NCI-H187 treated with DMSO at 0.1 percent for 48 hours (cell line): ENCODE measurements around the gene FAM118A.
"Not testable (repeated sequence)": the region's sequence is repeated elsewhere in the genome, so short reads cannot be mapped to it uniquely, and the experiment has no call there.

ENCODE experiments used
- DNase-seq: peaks from one replicate; lab custom pipeline; 2025; lab: John Stamatoyannopoulos, UW

FAM118A gene

GRCh38 chr22:45309422-45310227, at the start of gene FAM118A:
Gene FAM118A (plus strand): TSS chr22:45309934. CDS start chr22:45322380, 12,446 bp downstream.
- DNase-seq: peak; percentile 39

- DNase-seq: not testable (repeated sequence)
These were observed 49.4 kb upstream of the FAM118A start for GRCh38 chr22:45260395-45260759.

GRCh38 chr22:45261407-45262088, 48.2 kb upstream of the FAM118A start:
- no peak for DNase-seq

GRCh38 chr22:45262195-45262930, 47.4 kb upstream of the FAM118A start:
- no peak for DNase-seq

GRCh38 chr22:45262931-45263462, 46.7 kb upstream of the FAM118A start:
- no peak for DNase-seq

GRCh38 chr22:45263463-45264269, 46.1 kb upstream of the FAM118A start:
- no peak for DNase-seq

GRCh38 chr22:45265535-45265934, 44.2 kb upstream of the FAM118A start:
- DNase-seq: no peak

- DNase-seq: no peak
These were observed 41.4 kb upstream of the FAM118A start for GRCh38 chr22:45268167-45268957.

- no peak for DNase-seq
These were observed 40.5 kb upstream of the FAM118A start for GRCh38 chr22:45268958-45269844.

GRCh38 chr22:45270095-45271020, 39.4 kb upstream of the FAM118A start:
- no peak for DNase-seq

GRCh38 chr22:45271667-45272201, 38.0 kb upstream of the FAM118A start:
- no peak for DNase-seq

GRCh38 chr22:45272498-45272897, 37.2 kb upstream of the FAM118A start:
- DNase-seq: no peak

- DNase-seq: no peak
These were observed 36.2 kb upstream of the FAM118A start for GRCh38 chr22:45273452-45274075.

GRCh38 chr22:45276507-45277105, 33.1 kb upstream of the FAM118A start:
- no peak for DNase-seq

GRCh38 chr22:45277720-45278119, 32.0 kb upstream of the FAM118A start:
- DNase-seq: not testable (repeated sequence)

- no peak for DNase-seq
These were observed 31.6 kb upstream of the FAM118A start for GRCh38 chr22:45278125-45278524.

GRCh38 chr22:45280587-45280980, 29.1 kb upstream of the FAM118A start:
- DNase-seq: no peak
